ENCODE data around the gene SLC36A4. TPM values are rescaled to one million over a fixed set of nuclear protein-coding genes. Genes with fewer than 3 reads are reported as not detected.
"Not testable (repeated sequence)": the region's sequence is repeated elsewhere in the genome, so short reads cannot be mapped to it uniquely, and the experiment has no call there.

SLC36A4 gene
- total RNA-seq, 4 donors from 2014 or later = 24.8 to 50.2 (median 39.2) TPM

- H3K36me3 ChIP-seq = no peaks in the 10 kb centered on the region
- no peaks in the 10 kb centered on the region for H3K9me3 ChIP-seq
- H3K4me3 ChIP-seq (replicated peaks in 1 of 3) = no peak overlapping the region
- H3K27ac ChIP-seq = no peak overlapping the region
- DNase-seq = no peak
- TF ChIP-seq CTCF (IDR thresholded peaks at IDR 0.05) = no peak
- TF ChIP-seq POLR2A (IDR thresholded peaks at IDR 0.05) = no peak
- WGBS, 2 donors = 99% methylated on average over 1 of the region's 1 CpG
- H3K27me3 ChIP-seq = no peaks in the 10 kb centered on the region
- intact Hi-C loops (cut with DNase I) = no loop called here
- no peaks in the 10 kb centered on the region for H3K4me1 ChIP-seq
Observed at GRCh38 chr11:93189462-93189861, 8.3 kb downstream of the SLC36A4 start.

GRCh38 chr11:93188726-93189125 lies 9.1 kb downstream of the SLC36A4 start:
- no peaks in the 10 kb centered on the region for H3K4me1 ChIP-seq
- H3K27ac ChIP-seq = no peak overlapping the region
- no peaks in the 10 kb centered on the region for H3K9me3 ChIP-seq
- no peak overlapping the region for H3K4me3 ChIP-seq (replicated peaks in 1 of 3)
- DNase-seq = no peak
- no peaks in the 10 kb centered on the region for H3K36me3 ChIP-seq
- TF ChIP-seq POLR2A (IDR thresholded peaks at IDR 0.05) = no peak
- TF ChIP-seq CTCF (IDR thresholded peaks at IDR 0.05) = no peak
- no peaks in the 10 kb centered on the region for H3K27me3 ChIP-seq
- intact Hi-C loops (cut with DNase I) = no loop called here

GRCh38 chr11:93187290-93187689 lies 10.5 kb downstream of the SLC36A4 start:
- H3K4me3 ChIP-seq (replicated peaks in 1 of 3) = no peak overlapping the region
- no peaks in the 10 kb centered on the region for H3K36me3 ChIP-seq
- H3K9me3 ChIP-seq = no peaks in the 10 kb centered on the region
- no peaks in the 10 kb centered on the region for H3K27me3 ChIP-seq
- TF ChIP-seq CTCF (IDR thresholded peaks at IDR 0.05) (no peak), POLR2A (IDR thresholded peaks at IDR 0.05) (no peak)
- no peak overlapping the region for H3K27ac ChIP-seq
- intact Hi-C loops (cut with DNase I) = no loop called here
- H3K4me1 ChIP-seq = no peaks in the 10 kb centered on the region
- no peak for DNase-seq

GRCh38 chr11:93177891-93178290 lies 19.9 kb downstream of the SLC36A4 start:
- H3K27me3 ChIP-seq; intact Hi-C loops (cut with DNase I); DNase-seq; H3K4me1 ChIP-seq; H3K4me3 ChIP-seq (replicated peaks in 1 of 3); H3K9me3 ChIP-seq; H3K27ac ChIP-seq: not testable (repeated sequence)
- peaks cover 11 to 12% of the 10 kb centered on the region in 2 donors for H3K36me3 ChIP-seq
- WGBS, 2 donors = 93 to 94% methylated on average over 13 of the region's 13 CpGs

GRCh38 chr11:93169950-93170561 lies 27.7 kb downstream of the SLC36A4 start:
- Histone ChIP-seq H3K27ac (no peak overlapping the region), H3K4me1 (no peaks in the 10 kb centered on the region), H3K36me3 (peaks cover 0 to 3% of the 10 kb centered on the region in 2 donors), H3K27me3 (no peaks in the 10 kb centered on the region), H3K9me3 (no peaks in the 10 kb centered on the region), H3K4me3 (replicated peaks in 1 of 3) (no peak overlapping the region)
- WGBS, 2 donors = 76 to 77% methylated on average over 2 of the region's 2 CpGs
- DNase-seq = no peak
- intact Hi-C loops (cut with DNase I) = no loop called here
- TF ChIP-seq POLR2A (IDR thresholded peaks at IDR 0.05) (no peak), CTCF (IDR thresholded peaks at IDR 0.05) (peak in 4 of 6 experiments; percentile 10 to 52 (median 38))

- no peaks in the 10 kb centered on the region for H3K9me3 ChIP-seq
- H3K27ac ChIP-seq = no peak overlapping the region
- intact Hi-C loops (cut with DNase I) = no loop called here
- no peaks in the 10 kb centered on the region for H3K4me1 ChIP-seq
- DNase-seq = no peak
- WGBS, 2 donors = 99 to 100% methylated on average over 2 of the region's 2 CpGs
- no peaks in the 10 kb centered on the region for H3K27me3 ChIP-seq
- H3K4me3 ChIP-seq (replicated peaks in 1 of 3) = no peak overlapping the region
- H3K36me3 ChIP-seq = peaks cover 0 to 3% of the 10 kb centered on the region in 2 donors
- TF ChIP-seq POLR2A (IDR thresholded peaks at IDR 0.05) = no peak
- TF ChIP-seq CTCF (IDR thresholded peaks at IDR 0.05) = no peak
Observed at GRCh38 chr11:93169143-93169542, 28.6 kb downstream of the SLC36A4 start.

Data from thyroid gland (tissue), 4 donors.